Activated CD4-positive, alpha-beta T cell treated with anti-CD3 and anti-CD28 coated beads for 36 hours (primary cell): ENCODE results near the gene DGCR2. TPM values are rescaled to one million over a fixed set of nuclear protein-coding genes. Genes with fewer than 3 reads are reported as not detected.

Source experiments
- ATAC-seq: fragments of 200-7000 bp; cut with Tn5 transposase; one replicate; pipeline ENCODE4 v1.10.0; 2021; ENCODE audit warnings: mild to moderate bottlenecking, moderate library complexity
- CTCF ChIA-PET: fragments of 350-600 bp; sonication (Branson Sonifier 250); formaldehyde crosslinking; loops from one replicate; lab custom pipeline; 2021; ENCODE audit warnings: antibody characterized with exemption; lab: Charles Lee
- POLR2A ChIA-PET: fragments of 350-600 bp; sonication (Branson Sonifier 250); formaldehyde crosslinking; loops from one replicate; lab custom pipeline; 2021; ENCODE audit warnings: antibody characterized with exemption, inconsistent platforms; lab: Charles Lee
- DNase-seq: peaks from one replicate; pipeline ENCODE4 v3.0.0-alpha.2; 2020
- H3K27ac Mint-ChIP-seq: one replicate; pipeline ENCODE4 v1.8.0; 2021; ENCODE audit warnings: mixed read lengths
- H3K27me3 Mint-ChIP-seq: one replicate; pipeline ENCODE4 v1.8.0; 2021; ENCODE audit warnings: mixed read lengths
- H3K36me3 Mint-ChIP-seq: one replicate; pipeline ENCODE4 v1.8.0; 2021; ENCODE audit warnings: low read depth, mixed read lengths
- H3K4me1 Mint-ChIP-seq: one replicate; pipeline ENCODE4 v1.8.0; 2021; ENCODE audit warnings: mixed read lengths
- H3K4me3 Mint-ChIP-seq: one replicate; pipeline ENCODE4 v1.8.0; 2021; ENCODE audit warnings: mild to moderate bottlenecking, moderate library complexity, mixed read lengths
- H3K9me3 Mint-ChIP-seq: one replicate; pipeline ENCODE4 v1.8.0; 2021; ENCODE audit warnings: low read depth, mixed read lengths
- intact Hi-C, 2 experiments: fragments of 100-400 bp; cut with DNase I in 1 of 2; cut with micrococcal nuclease in 1 of 2; formaldehyde crosslinking; loops; one replicate each; pipeline versions ENCODE4 v1.14.2 to v1.15.1; 2022 to 2024; cut with DNase I, micrococcal nuclease
- total RNA-seq, 2 experiments: library from RNA; stranded (reverse); gene quantifications; one replicate each; pipeline ENCODE4 v1.2.3, GENCODE V29; 2021

Gene DGCR2
- total RNA-seq, 2 experiments from 2014 or later: 23.7 to 27.5 TPM

- ATAC-seq (no peak), DNase-seq (no peak)
- CTCF ChIA-PET: interaction anchor here (0.8 kb wide), 1 partner anchor 54 kb away, joined by 5 read pairs; no protein-coding TSS in a partner anchor
- Mint-ChIP-seq H3K4me1 (peaks cover 10% of the 10 kb centered on the region), H3K4me3 (no peak overlapping the region), H3K9me3 (no peaks in the 10 kb centered on the region), H3K27ac (no peak overlapping the region), H3K27me3 (no peaks in the 10 kb centered on the region), H3K36me3 (no peaks in the 10 kb centered on the region)
- intact Hi-C loops: loop anchor here in 1 of 2 experiments (10.0 kb wide), 1 partner anchor 51 kb away; no protein-coding TSS in a partner anchor
- POLR2A ChIA-PET: no interaction called here
These were observed 3.5 kb upstream of the DGCR2 start for GRCh38 chr22:19125474-19126308.

GRCh38 chr22:19125011-19125410, 2.8 kb upstream of the DGCR2 start:
- ChIA-PET POLR2A (no interaction called here), CTCF (interaction anchor here (0.8 kb wide), 1 partner anchor 54 kb away, joined by 5 read pairs; no protein-coding TSS in a partner anchor)
- no peaks in the 10 kb centered on the region for H3K27me3 Mint-ChIP-seq
- peaks cover 17% of the 10 kb centered on the region for H3K4me1 Mint-ChIP-seq
- DNase-seq (no peak), ATAC-seq (no peak)
- H3K36me3 Mint-ChIP-seq: no peaks in the 10 kb centered on the region
- H3K4me3 Mint-ChIP-seq: no peak overlapping the region
- no peak overlapping the region for H3K27ac Mint-ChIP-seq
- H3K9me3 Mint-ChIP-seq: no peaks in the 10 kb centered on the region
- intact Hi-C loops: loop anchor here in 1 of 2 experiments (10.0 kb wide), 1 partner anchor 50 kb away; no protein-coding TSS in a partner anchor

GRCh38 chr22:19124377-19124776, 2.2 kb upstream of the DGCR2 start:
- peaks cover 22% of the 10 kb centered on the region for H3K4me1 Mint-ChIP-seq
- ChIA-PET CTCF (no interaction called here), POLR2A (no interaction called here)
- intact Hi-C loops: loop anchor here (5.0 to 10.0 kb wide), 2 partner anchors 50 to 353 kb away; partner anchors contain the start of genes CDC45 (in 1 of the 2) and UFD1 (in 1 of the 2)
- no peaks in the 10 kb centered on the region for H3K27me3 Mint-ChIP-seq
- H3K27ac Mint-ChIP-seq: no peak overlapping the region
- H3K36me3 Mint-ChIP-seq: no peaks in the 10 kb centered on the region
- DNase-seq (no peak), ATAC-seq (no peak)
- H3K4me3 Mint-ChIP-seq: no peak overlapping the region
- H3K9me3 Mint-ChIP-seq: no peaks in the 10 kb centered on the region

GRCh38 chr22:19123936-19124335, 1.7 kb upstream of the DGCR2 start:
- ATAC-seq: no peak

GRCh38 chr22:19122752-19123492, 710 bp upstream of the DGCR2 start:
- intact Hi-C loops: loop anchor here (1.0 to 10.0 kb wide), 12 partner anchors 14 to 484 kb away; partner anchors contain the start of genes CDC45 (in 2 of the 2), CLTCL1 (in 2 of the 2), ESS2 (in 2 of the 2) and UFD1 (in 2 of the 2)
- Mint-ChIP-seq H3K9me3 (no peaks in the 10 kb centered on the region), H3K4me1 (peaks cover 35% of the 10 kb centered on the region), H3K36me3 (no peaks in the 10 kb centered on the region), H3K4me3 (peak overlapping the region; percentile 80), H3K27ac (no peak overlapping the region), H3K27me3 (no peaks in the 10 kb centered on the region)
- CTCF ChIA-PET: interaction anchor here (0.6 to 1.3 kb wide), 4 partner anchors 12 to 56 kb away, joined by 3 to 4 read pairs (median 4); partner anchors contain the start of gene ESS2
- no peak for DNase-seq
- POLR2A ChIA-PET: interaction anchor here (1.5 kb wide), 1 partner anchor 21 kb away, joined by 14 read pairs; the partner anchor contains the start of gene ESS2
- ATAC-seq: no peak

More at GRCh38 chr22:19123936-19124335, 1.7 kb upstream of the DGCR2 start:
- Mint-ChIP-seq H3K36me3 (no peaks in the 10 kb centered on the region), H3K9me3 (no peaks in the 10 kb centered on the region), H3K4me3 (no peak overlapping the region), H3K4me1 (peaks cover 26% of the 10 kb centered on the region), H3K27ac (no peak overlapping the region), H3K27me3 (no peaks in the 10 kb centered on the region)
- ChIA-PET POLR2A (no interaction called here), CTCF (no interaction called here)
- intact Hi-C loops: loop anchor here (2.0 to 10.0 kb wide), 3 partner anchors 49 to 353 kb away; partner anchors contain the start of genes CDC45 (in 1 of the 2), CLTCL1 (in 1 of the 2) and UFD1 (in 1 of the 2)
- DNase-seq: no peak

GRCh38 chr22:19121631-19122142, 525 bp downstream of the DGCR2 start:
- H3K4me1 Mint-ChIP-seq: peaks cover 48% of the 10 kb centered on the region
- ChIA-PET POLR2A (interaction anchor here (0.6 to 1.5 kb wide), 3 partner anchors 22 to 281 kb away, joined by 3 to 14 read pairs (median 3); partner anchors contain the start of gene ESS2), CTCF (interaction anchor here (0.5 to 1.3 kb wide), 4 partner anchors 10 to 58 kb away, joined by 3 to 4 read pairs (median 4); partner anchors contain the start of gene ESS2)
- H3K9me3 Mint-ChIP-seq: no peaks in the 10 kb centered on the region
- H3K27ac Mint-ChIP-seq: peak overlapping the region; percentile 56
- peak overlapping the region; percentile 80 for H3K4me3 Mint-ChIP-seq
- no peaks in the 10 kb centered on the region for H3K36me3 Mint-ChIP-seq
- peak; percentile 60 for DNase-seq
- peak; percentile 10 for ATAC-seq
- H3K27me3 Mint-ChIP-seq: no peaks in the 10 kb centered on the region
- intact Hi-C loops: loop anchor here (1.0 to 10.0 kb wide), 12 partner anchors 12 to 486 kb away; partner anchors contain the start of genes CDC45 (in 2 of the 2), CLTCL1 (in 2 of the 2), ESS2 (in 2 of the 2) and UFD1 (in 2 of the 2)

- DNase-seq (no peak), ATAC-seq (peak; percentile 8)
- POLR2A ChIA-PET: interaction anchor here (1.5 kb wide), 1 partner anchor 23 kb away, joined by 14 read pairs; the partner anchor contains the start of gene ESS2
- H3K9me3 Mint-ChIP-seq: no peaks in the 10 kb centered on the region
- H3K27me3 Mint-ChIP-seq: no peaks in the 10 kb centered on the region
- H3K27ac Mint-ChIP-seq: peak overlapping the region; percentile 56
- H3K4me1 Mint-ChIP-seq: peaks cover 54% of the 10 kb centered on the region
- H3K4me3 Mint-ChIP-seq: peak overlapping the region; percentile 80
- CTCF ChIA-PET: interaction anchor here (0.8 to 1.9 kb wide), 2 partner anchors 9 to 23 kb away, joined by 3 to 5 read pairs; partner anchors contain the start of gene ESS2
- intact Hi-C loops: loop anchor here (5.0 to 10.0 kb wide), 2 partner anchors 46 to 356 kb away; partner anchors contain the start of genes CDC45 (in 1 of the 2) and UFD1 (in 1 of the 2)
- no peaks in the 10 kb centered on the region for H3K36me3 Mint-ChIP-seq
These were observed 1.2 kb downstream of the DGCR2 start for GRCh38 chr22:19120829-19121630.

- Mint-ChIP-seq H3K9me3 (no peaks in the 10 kb centered on the region), H3K36me3 (peaks cover under 1% of the 10 kb centered on the region), H3K27ac (no peak overlapping the region), H3K4me3 (peak overlapping the region; percentile 80), H3K27me3 (no peaks in the 10 kb centered on the region), H3K4me1 (peaks cover 64% of the 10 kb centered on the region)
- intact Hi-C loops: loop anchor here (5.0 to 10.0 kb wide), 2 partner anchors 45 to 357 kb away; partner anchors contain the start of genes CDC45 (in 1 of the 2) and UFD1 (in 1 of the 2)
- no peak for ATAC-seq
- ChIA-PET CTCF (interaction anchor here (1.9 kb wide), 1 partner anchor 24 kb away, joined by 5 read pairs; the partner anchor contains the start of gene ESS2), POLR2A (no interaction called here)
- no peak for DNase-seq
These were observed 2.3 kb downstream of the DGCR2 start for GRCh38 chr22:19119949-19120348.

GRCh38 chr22:19118329-19118880, 3.8 kb downstream of the DGCR2 start:
- H3K27me3 Mint-ChIP-seq: no peaks in the 10 kb centered on the region
- ATAC-seq: peak; percentile 13
- H3K4me1 Mint-ChIP-seq: peaks cover 70% of the 10 kb centered on the region
- POLR2A ChIA-PET: interaction anchor here (0.8 to 1.6 kb wide), 4 partner anchors 8 to 361 kb away, joined by 3 to 13 read pairs (median 5); partner anchors contain the start of genes CDC45 and ESS2
- DNase-seq: peak; percentile 63
- intact Hi-C loops: no loop called here
- H3K27ac Mint-ChIP-seq: no peak overlapping the region
- H3K36me3 Mint-ChIP-seq: peaks cover 5% of the 10 kb centered on the region
- H3K9me3 Mint-ChIP-seq: no peaks in the 10 kb centered on the region
- CTCF ChIA-PET: interaction anchor here (0.7 to 0.9 kb wide), 4 partner anchors 9 to 68 kb away, joined by 3 to 4 read pairs (median 3); no protein-coding TSS in a partner anchor
- no peak overlapping the region for H3K4me3 Mint-ChIP-seq
